Astrocyte of the spinal cord (primary cell): ENCODE results near the gene SMIM29.

Experiments
- DNase-seq: peaks from one replicate; pipeline ENCODE4 v3.0.0; 2011; ENCODE audit warnings: low read depth, low spot score
- H3K4me3 ChIP-seq: 2 replicates; pipeline ENCODE4 v1.5.1; 2011; ENCODE audit warnings: low read depth, mild to moderate bottlenecking, low read length, moderate library complexity
- CTCF ChIP-seq: IDR thresholded peaks from 2 replicates; pipeline ENCODE4 v1.5.1; 2012; ENCODE audit warnings: low read depth, mild to moderate bottlenecking, low read length, inconsistent platforms
- in situ Hi-C: cut with HindIII; loops from 2 replicates; pipeline ENCODE4 v1.10.0; 2017; ENCODE audit warnings: low sequenced_read_pairs

Gene SMIM29

GRCh38 chr6:34239500-34239825, 9.3 kb downstream of the SMIM29 start:
- in situ Hi-C loops, result no loop called here

GRCh38 chr6:34238585-34239499, 10.0 kb downstream of the SMIM29 start:
- DNase-seq, result peak; percentile 18
- H3K4me3 ChIP-seq, result peak overlapping the region; percentile 68
- TF ChIP-seq CTCF, result no peak
- in situ Hi-C loops, result no loop called here

More at GRCh38 chr6:34239500-34239825, 9.3 kb downstream of the SMIM29 start:
- H3K4me3 ChIP-seq, result no peak overlapping the region
- DNase-seq, result no peak
- TF ChIP-seq CTCF, result no peak

GRCh38 chr6:34237722-34238584, 10.9 kb downstream of the SMIM29 start:
- in situ Hi-C loops, result no loop called here
- H3K4me3 ChIP-seq, result peak overlapping the region; percentile 68

GRCh38 chr6:34237316-34237721, 11.5 kb downstream of the SMIM29 start:
- in situ Hi-C loops, result no loop called here
- H3K4me3 ChIP-seq, result peak overlapping the region; percentile 68
- DNase-seq, result no peak
- TF ChIP-seq CTCF, result no peak

More at GRCh38 chr6:34237722-34238584, 10.9 kb downstream of the SMIM29 start:
- peak; percentile 22 for DNase-seq
- peak; percentile 31 for TF ChIP-seq CTCF

- H3K4me3 ChIP-seq, result peak within 1 kb of the TSS; percentile 68
- in situ Hi-C loops, result no loop called here
- no peak for TF ChIP-seq CTCF
These were observed 12.1 kb downstream of the SMIM29 start, which contains the start of gene HMGA1 for GRCh38 chr6:34236443-34237315. Gene HMGA1, plus strand, starts transcription at chr6:34236873. Its CDS starts 3,908 bp downstream, at chr6:34240781.

GRCh38 chr6:34236131-34236442, 12.7 kb downstream of the SMIM29 start:
- H3K4me3 ChIP-seq, result peak overlapping the region; percentile 62
- no peak for TF ChIP-seq CTCF
- DNase-seq, result no peak
- in situ Hi-C loops, result no loop called here

More at GRCh38 chr6:34236443-34237315, 12.1 kb downstream of the SMIM29 start, which contains the start of gene HMGA1:
- peak; percentile 89 for DNase-seq
